Keratinocyte (primary cell): Measurements from ENCODE around the gene CNN2. TPM values are rescaled to one million over a fixed set of nuclear protein-coding genes. Genes with fewer than 3 reads are reported as not detected.

Source experiments
- DNase-seq: peaks from one replicate; pipeline ENCODE4 v3.0.0-alpha.2; 2011; ENCODE audit warnings: low read depth, missing footprints, low spot score
- FAIRE-seq: peaks from 2 replicates; lab custom pipeline; 2011; peaks lifted over from hg19 to GRCh38; lab: Jason Lieb, UNC
- H2AFZ ChIP-seq: 2 replicates; pipeline ENCODE4 v1.6.0; 2012; ENCODE audit warnings: low read length, control low read depth, inconsistent platforms; ENCODE audit not compliant: control insufficient read depth
- H3K27ac ChIP-seq: 2 replicates; pipeline ENCODE4 v1.5.1; 2011; ENCODE audit warnings: low read length; ENCODE audit not compliant: control insufficient read depth, insufficient read depth
- H3K27me3 ChIP-seq: 3 replicates; pipeline ENCODE4 v1.6.0; 2011; ENCODE audit warnings: low read length; ENCODE audit not compliant: control insufficient read depth, insufficient read depth; ENCODE audit errors: extremely low read depth
- H3K36me3 ChIP-seq, 2 experiments: 2 replicates in 1 of 2; 3 replicates in 1 of 2; pipeline ENCODE4 v1.5.1; 2011; ENCODE audit warnings: low read length in 2 of 2, mild to moderate bottlenecking in 1 of 2; ENCODE audit not compliant: control insufficient read depth in 2 of 2, insufficient read depth in 2 of 2; ENCODE audit errors: extremely low read depth in 1 of 2
- H3K4me1 ChIP-seq: 3 replicates; pipeline ENCODE4 v1.5.1; 2011; ENCODE audit warnings: low read length; ENCODE audit not compliant: control insufficient read depth, insufficient read depth; ENCODE audit errors: extremely low read depth
- H3K4me2 ChIP-seq: 3 replicates; pipeline ENCODE4 v1.6.0; 2011; ENCODE audit warnings: low read depth, low read length; ENCODE audit not compliant: control insufficient read depth, insufficient read depth; ENCODE audit errors: extremely low read depth
- H3K4me3 ChIP-seq, 3 experiments: fragments of 200-600 bp in 1 of 3; sonication (generic) in 1 of 3; 2 replicates in 2 of 3; 3 replicates in 1 of 3; pipeline ENCODE4 v1.5.1; 2011 to 2016; ENCODE audit warnings: low read length in 3 of 3, mild to moderate bottlenecking in 3 of 3, control low read depth in 2 of 3, inconsistent platforms in 1 of 3, low read depth in 1 of 3, mixed read lengths in 1 of 3, mixed run types in 1 of 3, moderate library complexity in 1 of 3; ENCODE audit not compliant: control insufficient read depth in 2 of 3, insufficient read depth in 2 of 3; ENCODE audit errors: extremely low read depth in 1 of 3
- H3K79me2 ChIP-seq: 2 replicates; pipeline ENCODE4 v1.6.0; 2012; ENCODE audit warnings: low read length; ENCODE audit not compliant: control insufficient read depth, insufficient read depth
- H3K9ac ChIP-seq: 3 replicates; pipeline ENCODE4 v1.6.0; 2011; ENCODE audit warnings: low read length; ENCODE audit not compliant: control insufficient read depth, insufficient read depth; ENCODE audit errors: extremely low read depth
- H3K9me1 ChIP-seq: 3 replicates; pipeline ENCODE4 v1.6.0; 2011; ENCODE audit warnings: low read length; ENCODE audit not compliant: control insufficient read depth, insufficient read depth; ENCODE audit errors: extremely low read depth
- H3K9me3 ChIP-seq: 2 replicates; pipeline ENCODE4 v1.5.1; 2012; ENCODE audit warnings: low read depth, low read length; ENCODE audit not compliant: control insufficient read depth
- H4K20me1 ChIP-seq: 3 replicates; pipeline ENCODE4 v1.6.0; 2011; ENCODE audit warnings: low read length; ENCODE audit not compliant: control insufficient read depth, insufficient read depth; ENCODE audit errors: extremely low read depth
- CTCF ChIP-seq, 3 experiments: IDR thresholded peaks in 1 of 3; conservative IDR thresholded peaks in 1 of 3; optimal IDR thresholded peaks in 1 of 3; 2 replicates in 2 of 3; 3 replicates in 1 of 3; pipeline versions ENCODE3 to v1.5.1; 2011; ENCODE audit warnings: low read length in 3 of 3, mild to moderate bottlenecking in 3 of 3, moderate library complexity in 2 of 3, control low read depth in 1 of 3, inconsistent platforms in 1 of 3; ENCODE audit not compliant: insufficient read depth in 2 of 3; ENCODE audit errors: extremely low read depth in 1 of 3
- EZH2 ChIP-seq: IDR thresholded peaks from one replicate; pipeline ENCODE4 v1.6.1; 2012; ENCODE audit warnings: inconsistent platforms, mild to moderate bottlenecking, low read length, moderate library complexity
- dilution Hi-C: fragments of 300-500 bp; cut with MboI; formaldehyde crosslinking; loops from one replicate; pipeline ENCODE4 v1.7.0; 2020; ENCODE audit warnings: low sequenced_read_pairs; ENCODE audit not compliant: extremely low pct_ligation_motif_present
- polyA plus RNA-seq, 5 experiments: library from polyadenylated mRNA; depleted of rRNA in 3 of 5; stranded (reverse) in 3 of 5; stranded (forward) in 1 of 5; unstranded in 1 of 5; fragments of >200 nt; gene quantifications; 1 replicate in 1 of 5; 2 replicates in 3 of 5; 3 replicates in 1 of 5; pipeline versions ENCODE4 v1.2.1 to v1.2.3, GENCODE V29; 2011 to 2012; ENCODE audit warnings: missing spikeins in 2 of 5, low read depth in 1 of 5, low replicate concordance in 1 of 5

Gene CNN2
- polyA plus RNA-seq, 1 donor (not counting 4 experiments of a cell fraction or from before 2014, with no cell fraction given): 136 TPM

GRCh38 chr19:992670-993055 is 33.7 kb upstream of the CNN2 start:
- Histone ChIP-seq H2AFZ (no peak overlapping the region), H3K4me1 (peaks cover 12% of the 10 kb centered on the region), H3K9me3 (no peaks in the 10 kb centered on the region), H3K9ac (no peak overlapping the region), H3K27ac (no peak overlapping the region), H4K20me1 (no peaks in the 10 kb centered on the region), H3K4me3 (no peak overlapping the region), H3K36me3 (peaks cover 19 to 20% of the 10 kb centered on the region in 2 experiments), H3K4me2 (no peak overlapping the region), H3K79me2 (no peaks in the 10 kb centered on the region), H3K27me3 (peaks cover 18% of the 10 kb centered on the region), H3K9me1 (no peaks in the 10 kb centered on the region)
- DNase-seq (no peak), FAIRE-seq (no peak)
- dilution Hi-C loops: no loop called here
- TF ChIP-seq EZH2: no peak
- TF ChIP-seq CTCF (optimal IDR thresholded peaks at IDR 0.05 in 1 of 3, IDR thresholded peaks at IDR 0.05 in 1 of 3, conservative IDR thresholded peaks at IDR 0.05 in 1 of 3; ENCODE audit: extremely low read depth in 1 of 3, insufficient read depth in 2 of 3, low read length in 3 of 3): no peak

- TF ChIP-seq EZH2: no peak
- no peak for TF ChIP-seq CTCF (optimal IDR thresholded peaks at IDR 0.05 in 1 of 3, IDR thresholded peaks at IDR 0.05 in 1 of 3, conservative IDR thresholded peaks at IDR 0.05 in 1 of 3; ENCODE audit: extremely low read depth in 1 of 3, insufficient read depth in 2 of 3, low read length in 3 of 3)
- Histone ChIP-seq H3K79me2 (no peaks in the 10 kb centered on the region), H3K36me3 (peaks cover 14 to 20% of the 10 kb centered on the region in 2 experiments), H3K4me3 (no peak overlapping the region), H3K9me1 (no peaks in the 10 kb centered on the region), H2AFZ (no peak overlapping the region), H3K9ac (no peak overlapping the region), H3K27ac (no peak overlapping the region), H4K20me1 (no peaks in the 10 kb centered on the region), H3K4me2 (no peak overlapping the region), H3K27me3 (peaks cover 25% of the 10 kb centered on the region), H3K4me1 (peaks cover 12% of the 10 kb centered on the region), H3K9me3 (no peaks in the 10 kb centered on the region)
- DNase-seq (no peak), FAIRE-seq (no peak)
- dilution Hi-C loops: no loop called here
These were observed 33.0 kb upstream of the CNN2 start for GRCh38 chr19:993361-993830.
